GM18870 (cell line): ENCODE measurements around the gene AFAP1L2.

Experiments
- ATAC-seq: cut with Tn5 transposase; IDR thresholded peaks from one replicate; pipeline ENCODE4 v1.9.1; 2021; ENCODE audit warnings: moderate library complexity; ENCODE audit not compliant: unreplicated experiment

AFAP1L2 gene

DNA sequence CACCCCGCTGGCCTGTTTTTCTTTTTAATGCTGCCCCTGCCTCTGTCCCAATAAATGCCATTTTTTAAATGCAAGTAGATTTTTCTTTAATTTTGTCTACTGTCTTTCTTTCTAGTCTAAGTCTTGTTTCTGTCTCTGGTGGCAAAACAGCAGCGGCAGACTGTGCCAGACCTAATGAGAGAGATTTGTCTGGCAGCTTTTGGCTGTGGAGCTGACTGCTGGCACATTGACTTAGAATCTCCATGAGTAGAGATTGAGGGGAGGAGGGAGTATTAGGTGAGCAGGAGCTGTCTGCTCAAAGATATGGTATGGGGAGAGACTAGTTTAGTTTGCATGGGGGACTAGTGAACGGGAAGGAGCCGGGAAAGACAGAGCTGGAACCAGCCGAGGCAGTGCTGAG is 152.2 kb downstream of the AFAP1L2 start:
- ATAC-seq = no peak

DNA sequence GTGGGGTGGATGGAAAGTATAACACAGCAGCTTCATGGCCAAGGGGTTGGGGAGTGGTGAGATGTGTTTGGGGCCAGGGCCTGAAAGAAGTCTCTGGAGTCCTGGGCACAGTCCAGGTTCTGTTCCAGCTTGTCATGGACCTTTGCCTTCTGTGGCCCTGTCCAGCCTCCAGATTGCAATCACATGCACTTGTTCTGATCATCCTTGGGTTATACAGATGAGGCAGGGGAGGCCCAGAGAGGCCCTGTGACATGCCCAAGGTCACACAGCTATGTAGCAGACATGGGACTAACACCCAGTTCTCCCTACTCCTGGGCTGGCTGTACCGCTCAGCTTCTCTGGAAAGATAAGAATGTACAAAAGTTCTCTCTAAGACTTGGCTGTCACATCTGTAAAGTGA is 153.6 kb downstream of the AFAP1L2 start:
- no peak for ATAC-seq

DNA sequence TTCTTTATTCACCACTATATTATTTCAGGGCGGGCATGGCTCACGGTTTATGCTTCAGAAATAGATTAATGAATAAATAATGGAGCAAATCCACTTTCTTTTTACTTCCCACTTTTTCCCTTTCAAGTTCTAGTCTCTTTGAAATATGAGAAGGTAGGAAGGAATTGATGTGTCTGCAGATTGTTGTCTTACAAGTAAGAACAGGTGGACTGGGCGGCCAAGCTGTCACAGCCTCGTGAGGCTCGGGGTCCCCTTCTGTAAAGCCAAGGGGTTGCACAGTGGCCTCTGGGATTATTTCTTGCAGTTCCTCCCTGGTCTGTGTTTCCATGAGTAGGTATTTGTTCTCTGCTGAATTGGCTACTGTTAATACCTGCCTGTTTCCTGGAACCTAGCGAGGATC is 154.1 kb downstream of the AFAP1L2 start:
- no peak for ATAC-seq

DNA sequence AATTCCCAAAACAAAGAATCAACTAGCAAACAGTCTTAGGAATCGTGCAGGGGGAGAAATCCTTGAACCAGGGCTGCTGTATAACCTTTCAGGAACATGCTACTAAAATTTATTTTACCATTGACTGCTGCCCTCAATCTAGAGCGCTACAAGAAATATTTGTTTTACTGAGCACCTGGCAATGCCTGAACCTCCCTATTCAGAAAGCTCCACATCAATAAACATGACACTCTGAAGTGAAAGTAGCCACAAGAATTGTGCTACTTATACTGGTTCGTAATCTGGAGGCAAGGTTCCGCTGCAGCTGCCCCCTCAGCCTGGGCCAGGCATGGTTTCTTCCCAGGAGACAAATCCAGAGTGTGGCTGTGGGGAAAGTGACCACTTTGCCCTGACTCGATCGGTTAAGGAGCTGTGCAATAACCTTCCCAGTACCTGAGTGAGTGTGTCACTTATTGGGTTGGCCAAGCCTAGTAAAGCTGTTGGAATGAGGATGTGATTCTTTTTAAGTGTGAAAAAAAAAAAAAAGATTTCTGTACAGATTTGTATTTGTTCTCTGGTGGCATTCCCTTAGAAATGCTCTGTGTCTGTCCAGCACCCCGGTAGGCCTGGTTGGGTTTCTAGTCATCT is 157.5 kb downstream of the AFAP1L2 start:
- ATAC-seq = no peak

DNA sequence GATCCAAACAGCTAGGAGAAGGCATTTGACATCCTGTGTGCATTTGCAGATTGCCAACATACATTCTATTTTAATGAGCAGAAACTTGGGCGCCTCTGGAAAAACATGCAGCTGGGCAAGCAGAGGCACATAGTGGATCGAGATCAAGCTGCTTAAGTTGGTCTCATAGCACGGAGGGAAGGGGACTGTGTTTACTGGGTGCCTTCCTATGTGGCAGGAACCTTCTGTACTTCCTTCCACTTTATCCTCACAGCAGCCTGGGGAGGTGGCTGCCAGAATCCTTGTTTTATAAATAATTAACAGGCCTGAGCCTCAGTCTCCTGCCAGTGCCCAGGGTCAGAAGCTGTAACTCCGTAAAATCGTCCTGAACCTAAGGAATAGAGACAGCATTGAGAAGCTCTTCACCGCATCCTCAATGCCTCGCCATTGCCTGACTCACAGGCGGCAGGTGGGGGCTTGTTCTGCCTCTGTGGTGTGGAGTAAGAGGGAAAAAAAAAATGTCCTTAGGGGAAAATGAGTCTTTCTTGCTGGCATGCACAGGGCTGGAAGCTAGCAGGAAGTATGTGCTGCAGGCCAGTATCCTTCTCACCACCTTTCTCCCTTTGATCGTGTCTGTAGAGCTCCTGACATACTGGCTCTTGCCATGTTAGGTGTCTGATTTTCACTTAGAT is 159.0 kb downstream of the AFAP1L2 start:
- no peak for ATAC-seq
